Bronchial epithelial cell (primary cell): ENCODE data around the gene LIPG. TPM values are rescaled to one million over a fixed set of nuclear protein-coding genes. Genes with fewer than 3 reads are reported as not detected.

Experiments used
- DNase-seq: peaks from one replicate; pipeline ENCODE4 v3.0.0-alpha.2; 2010; ENCODE audit warnings: low read depth
- FAIRE-seq: peaks from 2 replicates; lab custom pipeline; 2011; peaks lifted over from hg19 to GRCh38; lab: Jason Lieb, UNC
- H3K27me3 ChIP-seq: 2 replicates; pipeline ENCODE4 v1.5.1; 2011; ENCODE audit warnings: low read length; ENCODE audit not compliant: control insufficient read depth, insufficient read depth
- H3K36me3 ChIP-seq: 2 replicates; pipeline ENCODE4 v1.5.1; 2011; ENCODE audit warnings: low read length; ENCODE audit not compliant: control insufficient read depth, insufficient read depth
- H3K4me3 ChIP-seq: 2 replicates; pipeline ENCODE4 v1.5.1; 2011; ENCODE audit warnings: mild to moderate bottlenecking, low read depth, low read length, control low read depth
- CTCF ChIP-seq: IDR thresholded peaks from 2 replicates; pipeline ENCODE4 v1.5.1; 2011; ENCODE audit warnings: mild to moderate bottlenecking, moderate library complexity, low read length, control low read depth, inconsistent platforms; ENCODE audit not compliant: insufficient read depth, severe bottlenecking
- total RNA-seq: library from RNA; depleted of rRNA; stranded (reverse); fragments of >200 nt; gene quantifications from 2 replicates; pipeline ENCODE4 v1.2.1, GENCODE V29; 2014

LIPG gene
- total RNA-seq, 1 donor from 2014 or later = 9.5 TPM

GRCh38 chr18:49623571-49623970 is 61.7 kb downstream of the LIPG start:
- no peak overlapping the region for H3K4me3 ChIP-seq
- no peak for TF ChIP-seq CTCF
- H3K27me3 ChIP-seq = no peaks in the 10 kb centered on the region
- DNase-seq (peak; percentile 57), FAIRE-seq (no peak)
- no peaks in the 10 kb centered on the region for H3K36me3 ChIP-seq

- no peaks in the 10 kb centered on the region for H3K36me3 ChIP-seq
- H3K27me3 ChIP-seq = no peaks in the 10 kb centered on the region
- no peak overlapping the region for H3K4me3 ChIP-seq
- DNase-seq = no peak
- no peak for TF ChIP-seq CTCF
- no peak for FAIRE-seq
Observed at GRCh38 chr18:49625021-49625691, 63.3 kb downstream of the LIPG start.

- no peak for DNase-seq
- Histone ChIP-seq H3K27me3 (no peaks in the 10 kb centered on the region), H3K36me3 (no peaks in the 10 kb centered on the region), H3K4me3 (no peak overlapping the region)
- no peak for FAIRE-seq
- TF ChIP-seq CTCF = no peak
Observed at GRCh38 chr18:49626842-49627467, 65.1 kb downstream of the LIPG start.

GRCh38 chr18:49628119-49628518 is 66.3 kb downstream of the LIPG start:
- Histone ChIP-seq H3K4me3 (no peak overlapping the region), H3K36me3 (no peaks in the 10 kb centered on the region), H3K27me3 (no peaks in the 10 kb centered on the region)
- no peak for TF ChIP-seq CTCF
- no peak for FAIRE-seq
- DNase-seq = peak; percentile 71

GRCh38 chr18:49628881-49629795 is 67.3 kb downstream of the LIPG start:
- no peak overlapping the region for H3K4me3 ChIP-seq
- no peak for DNase-seq
- peak; percentile 34 for TF ChIP-seq CTCF
- no peaks in the 10 kb centered on the region for H3K36me3 ChIP-seq
- FAIRE-seq = no peak
- H3K27me3 ChIP-seq = no peaks in the 10 kb centered on the region
